ENCODE results near the gene SESTD1.

GRCh38 chr2:179172894-179173293, 91.7 kb downstream of the SESTD1 start:
- TF ChIP-seq FOXJ3 (CRISPR knock-in tag; IDR thresholded peaks at IDR 0.05): no peak
- TF ChIP-seq RAD21 (CRISPR knock-in tag; conservative IDR thresholded peaks at IDR 0.05 in 1 of 2, IDR thresholded peaks at IDR 0.05 in 1 of 2): no peak
- TF ChIP-seq ZNF324 (CRISPR knock-in tag; IDR thresholded peaks at IDR 0.05): no peak
- TF ChIP-seq POLR2A (conservative IDR thresholded peaks at IDR 0.05): no peak
- no peak for TF ChIP-seq CTCF (IDR thresholded peaks at IDR 0.05 in 2 of 3, conservative IDR thresholded peaks at IDR 0.05 in 1 of 3; ENCODE audit: insufficient read depth in 2 of 3, low read depth in 1 of 3, low read length in 3 of 3)
- TF ChIP-seq NFYB (IDR thresholded peaks at IDR 0.05; ENCODE audit: extremely low read depth, insufficient read length): no peak

Data from K562 (cell line).